ENCODE measurements around the gene AUTS2. TPM values are rescaled to one million over a fixed set of nuclear protein-coding genes. Genes with fewer than 3 reads are reported as not detected.
"Not testable (repeated sequence)": the region's sequence is repeated elsewhere in the genome, so short reads cannot be mapped to it uniquely, and the experiment has no call there.

Gene AUTS2
- total RNA-seq, 1 experiment from 2014 or later = 4.2 TPM

GRCh38 chr7:70647801-70648498, 1049.7 kb downstream of the AUTS2 start:
- DNase-seq (ENCODE audit: low spot score) = no peak

GRCh38 chr7:70648499-70648861, 1050.2 kb downstream of the AUTS2 start:
- DNase-seq (ENCODE audit: low spot score) = not testable (repeated sequence)

- DNase-seq (ENCODE audit: low spot score) = no peak
These were observed 1051.0 kb downstream of the AUTS2 start for GRCh38 chr7:70649323-70649722.

- DNase-seq (ENCODE audit: low spot score) = no peak
These were observed 1055.9 kb downstream of the AUTS2 start for GRCh38 chr7:70654146-70654545.

GRCh38 chr7:70654979-70655378, 1056.7 kb downstream of the AUTS2 start:
- DNase-seq (ENCODE audit: low spot score) = no peak

GRCh38 chr7:70655694-70656093, 1057.4 kb downstream of the AUTS2 start:
- DNase-seq (ENCODE audit: low spot score) = no peak

GRCh38 chr7:70657571-70657970, 1059.3 kb downstream of the AUTS2 start:
- no peak for DNase-seq (ENCODE audit: low spot score)

- no peak for DNase-seq (ENCODE audit: low spot score)
These were observed 1059.8 kb downstream of the AUTS2 start for GRCh38 chr7:70657989-70658632.

GRCh38 chr7:70659263-70659662, 1061.0 kb downstream of the AUTS2 start:
- DNase-seq (ENCODE audit: low spot score) = no peak

GRCh38 chr7:70660154-70660818, 1062.0 kb downstream of the AUTS2 start:
- DNase-seq (ENCODE audit: low spot score) = no peak

- no peak for DNase-seq (ENCODE audit: low spot score)
These were observed 1062.5 kb downstream of the AUTS2 start for GRCh38 chr7:70660819-70661191.

- DNase-seq (ENCODE audit: low spot score) = no peak
These were observed 1065.4 kb downstream of the AUTS2 start for GRCh38 chr7:70663680-70664079.

- no peak for DNase-seq (ENCODE audit: low spot score)
These were observed 1067.7 kb downstream of the AUTS2 start for GRCh38 chr7:70665997-70666396.

- no peak for DNase-seq (ENCODE audit: low spot score)
These were observed 1069.1 kb downstream of the AUTS2 start for GRCh38 chr7:70667406-70667805.

- no peak for DNase-seq (ENCODE audit: low spot score)
These were observed 1070.5 kb downstream of the AUTS2 start for GRCh38 chr7:70668606-70669358.

- DNase-seq (ENCODE audit: low spot score) = no peak
These were observed 1071.6 kb downstream of the AUTS2 start for GRCh38 chr7:70669854-70670253.

- DNase-seq (ENCODE audit: low spot score) = no peak
These were observed 1072.0 kb downstream of the AUTS2 start for GRCh38 chr7:70670288-70670687.

- DNase-seq (ENCODE audit: low spot score) = no peak
These were observed 1075.7 kb downstream of the AUTS2 start for GRCh38 chr7:70673778-70674570.

GRCh38 chr7:70674571-70675010, 1076.3 kb downstream of the AUTS2 start:
- no peak for DNase-seq (ENCODE audit: low spot score)

GRCh38 chr7:70676243-70676642, 1078.0 kb downstream of the AUTS2 start:
- DNase-seq (ENCODE audit: low spot score) = no peak

- DNase-seq (ENCODE audit: low spot score) = no peak
These were observed 1080.5 kb downstream of the AUTS2 start for GRCh38 chr7:70678621-70679251.
